HG03045 (cell line): Measurements from ENCODE around the gene CDH11.

Experiments used
- ATAC-seq: cut with Tn5 transposase; IDR thresholded peaks from one replicate; pipeline ENCODE4 v1.9.1; 2021; ENCODE audit warnings: mild to moderate bottlenecking, moderate library complexity; ENCODE audit not compliant: unreplicated experiment

The CDH11 gene, protein sequence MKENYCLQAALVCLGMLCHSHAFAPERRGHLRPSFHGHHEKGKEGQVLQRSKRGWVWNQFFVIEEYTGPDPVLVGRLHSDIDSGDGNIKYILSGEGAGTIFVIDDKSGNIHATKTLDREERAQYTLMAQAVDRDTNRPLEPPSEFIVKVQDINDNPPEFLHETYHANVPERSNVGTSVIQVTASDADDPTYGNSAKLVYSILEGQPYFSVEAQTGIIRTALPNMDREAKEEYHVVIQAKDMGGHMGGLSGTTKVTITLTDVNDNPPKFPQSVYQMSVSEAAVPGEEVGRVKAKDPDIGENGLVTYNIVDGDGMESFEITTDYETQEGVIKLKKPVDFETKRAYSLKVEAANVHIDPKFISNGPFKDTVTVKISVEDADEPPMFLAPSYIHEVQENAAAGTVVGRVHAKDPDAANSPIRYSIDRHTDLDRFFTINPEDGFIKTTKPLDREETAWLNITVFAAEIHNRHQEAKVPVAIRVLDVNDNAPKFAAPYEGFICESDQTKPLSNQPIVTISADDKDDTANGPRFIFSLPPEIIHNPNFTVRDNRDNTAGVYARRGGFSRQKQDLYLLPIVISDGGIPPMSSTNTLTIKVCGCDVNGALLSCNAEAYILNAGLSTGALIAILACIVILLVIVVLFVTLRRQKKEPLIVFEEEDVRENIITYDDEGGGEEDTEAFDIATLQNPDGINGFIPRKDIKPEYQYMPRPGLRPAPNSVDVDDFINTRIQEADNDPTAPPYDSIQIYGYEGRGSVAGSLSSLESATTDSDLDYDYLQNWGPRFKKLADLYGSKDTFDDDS

DNA sequence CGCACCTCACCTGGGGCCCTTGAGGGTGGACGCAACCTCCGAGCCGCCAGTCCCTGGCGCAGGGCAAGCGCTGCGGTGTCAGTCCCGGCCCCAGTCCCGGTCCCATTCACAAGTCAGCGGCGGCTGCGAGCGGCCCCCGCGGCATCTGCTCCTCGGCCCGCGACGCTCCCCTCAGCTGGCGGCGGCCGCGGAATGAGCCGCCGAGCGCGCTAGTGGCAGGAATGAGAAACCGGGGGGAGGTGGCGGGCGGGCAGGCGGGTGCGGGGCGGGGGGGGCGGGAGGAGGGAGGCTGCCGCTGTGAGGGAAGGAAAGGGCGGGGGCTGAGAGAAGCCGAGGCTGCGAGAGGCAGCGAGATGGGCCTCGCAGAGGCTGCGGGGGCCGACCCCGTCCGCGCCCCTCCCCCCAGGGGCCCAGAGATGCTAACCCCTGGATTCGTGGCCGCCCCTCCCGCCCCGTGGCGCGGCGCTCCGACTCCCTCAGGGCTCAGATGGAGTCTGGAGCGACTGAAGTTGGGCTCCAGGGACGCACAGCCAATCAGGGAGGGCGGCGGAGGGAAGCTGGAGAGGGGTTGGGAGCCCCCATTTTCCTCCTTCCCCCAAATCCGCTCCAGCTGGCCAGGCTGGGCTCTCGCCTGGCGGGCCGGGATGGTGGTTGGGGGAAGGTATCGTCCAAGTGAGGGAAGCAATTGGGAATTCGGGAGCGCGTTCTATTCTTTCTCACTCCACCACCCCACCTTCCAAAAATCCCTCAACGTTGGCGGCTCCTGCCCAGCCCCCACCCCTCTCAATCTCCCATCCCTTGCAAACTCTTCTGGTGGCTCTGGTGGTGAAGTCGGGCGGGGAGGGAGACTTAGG lies at the start of gene CDH11:
CDH11 (minus strand) TSS at position 194 of the 854 bp plus-strand sequence. CDS start 117,194 bp downstream, outside the sequence.
- ATAC-seq = no peak

DNA sequence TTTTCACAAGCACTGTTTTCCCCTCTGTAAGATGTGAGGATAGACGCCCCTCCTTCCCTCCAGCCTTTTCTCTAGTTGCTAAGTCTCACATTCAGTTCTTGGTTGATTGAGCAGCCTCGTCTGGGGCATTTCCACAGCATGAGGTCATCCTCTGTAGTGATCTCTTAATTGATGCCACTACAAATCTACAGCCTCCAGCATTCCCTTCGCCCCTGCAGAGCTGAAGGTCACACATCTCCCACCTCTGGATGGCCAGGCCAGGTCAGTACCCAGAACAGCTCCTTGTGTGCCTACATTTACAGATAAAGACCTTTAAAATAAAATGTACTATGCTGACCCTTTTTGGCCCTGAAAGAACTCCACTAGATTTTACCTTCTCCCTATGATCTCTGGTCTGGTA lies 32.5 kb upstream of the CDH11 start:
- ATAC-seq = no peak

DNA sequence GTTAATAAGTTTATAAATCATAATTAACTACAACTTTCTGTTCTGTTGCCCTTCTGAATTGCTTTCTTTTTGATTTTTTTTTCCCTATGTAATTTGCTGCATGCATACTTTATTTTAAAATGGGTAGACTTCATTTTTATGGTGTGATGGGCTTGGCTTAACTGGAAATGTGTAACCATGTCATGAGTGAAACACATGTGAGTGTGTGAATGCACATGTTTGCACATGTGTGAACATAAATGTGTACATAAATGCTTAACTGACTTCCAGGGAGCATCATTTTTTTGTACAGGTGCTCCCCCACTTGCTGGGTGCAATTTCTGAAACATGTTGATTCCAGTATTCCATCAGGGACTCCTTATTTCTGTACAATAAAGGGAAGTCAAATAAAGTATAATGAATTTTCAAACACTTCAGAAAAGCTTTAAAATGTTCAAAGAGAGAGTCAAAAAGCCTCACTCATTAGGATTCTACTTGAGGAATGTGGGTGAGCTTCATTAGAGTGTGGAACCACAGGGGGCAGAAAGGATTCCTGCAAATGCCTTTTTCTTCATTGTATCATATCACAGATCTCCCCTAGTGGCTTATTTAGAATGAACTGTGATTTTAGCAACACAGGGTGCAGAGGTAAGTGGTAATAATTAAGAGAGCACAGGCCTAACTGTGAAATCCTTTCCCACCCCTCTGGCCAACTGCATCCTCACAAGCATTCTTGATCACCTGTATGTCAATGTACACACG lies 31.7 kb upstream of the CDH11 start:
- ATAC-seq = no peak

DNA sequence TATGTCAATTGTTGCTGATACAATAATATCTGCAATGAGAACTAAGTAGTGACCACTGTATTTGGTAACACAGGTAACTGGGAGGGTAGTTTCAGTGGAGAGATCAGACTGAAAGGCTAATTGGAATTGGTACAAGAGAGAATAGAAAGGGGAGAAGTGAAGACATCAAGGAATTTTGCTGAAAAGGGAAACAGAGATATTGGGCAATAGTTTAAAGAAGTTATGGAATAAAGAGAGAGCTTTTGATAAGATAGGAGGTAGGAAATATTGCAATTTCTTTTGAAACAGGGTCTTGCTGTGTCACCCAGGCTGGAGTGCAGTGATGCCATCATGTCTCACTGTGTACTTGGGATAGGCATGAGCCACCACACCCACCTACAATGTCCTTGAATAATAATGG lies 26.9 kb upstream of the CDH11 start:
- ATAC-seq = no peak

DNA sequence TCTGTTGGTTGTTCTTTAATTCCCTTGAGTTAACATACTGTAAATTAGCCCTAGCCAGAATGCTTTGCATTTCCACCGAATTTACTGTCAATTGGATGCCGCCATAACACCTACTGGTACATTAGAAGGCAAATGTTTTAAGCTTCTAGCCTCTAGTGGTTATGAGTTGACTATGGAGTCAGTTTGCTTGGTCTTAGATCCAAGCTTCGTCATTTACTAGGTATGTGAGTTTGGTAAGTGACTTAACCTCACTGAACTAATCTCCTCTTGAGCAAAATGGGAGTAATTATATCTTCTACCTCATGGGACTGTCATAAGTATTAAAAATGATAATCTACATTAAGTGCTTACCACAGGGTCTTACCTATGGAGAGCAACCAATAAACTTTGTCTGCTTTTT lies 20.4 kb upstream of the CDH11 start:
- ATAC-seq = no peak

DNA sequence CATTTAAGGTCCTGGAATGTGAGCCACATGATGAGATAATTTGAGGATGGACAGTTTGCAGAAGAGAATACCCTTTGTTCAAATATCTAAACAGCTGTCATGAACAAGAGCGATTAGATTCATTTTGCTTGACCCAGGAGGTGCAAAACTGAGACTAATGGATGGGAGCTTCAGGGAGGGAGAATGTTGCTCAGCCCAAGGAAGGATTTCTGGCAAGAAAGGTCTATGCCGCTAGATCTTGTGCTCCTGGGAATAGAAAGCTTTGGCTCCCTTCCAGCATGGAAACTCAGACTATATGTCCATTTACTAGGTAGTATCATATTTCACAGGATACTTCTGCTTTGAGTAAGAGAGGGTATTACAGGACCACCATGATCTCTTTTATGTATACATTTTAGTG lies 14.8 kb upstream of the CDH11 start:
- ATAC-seq = no peak

DNA sequence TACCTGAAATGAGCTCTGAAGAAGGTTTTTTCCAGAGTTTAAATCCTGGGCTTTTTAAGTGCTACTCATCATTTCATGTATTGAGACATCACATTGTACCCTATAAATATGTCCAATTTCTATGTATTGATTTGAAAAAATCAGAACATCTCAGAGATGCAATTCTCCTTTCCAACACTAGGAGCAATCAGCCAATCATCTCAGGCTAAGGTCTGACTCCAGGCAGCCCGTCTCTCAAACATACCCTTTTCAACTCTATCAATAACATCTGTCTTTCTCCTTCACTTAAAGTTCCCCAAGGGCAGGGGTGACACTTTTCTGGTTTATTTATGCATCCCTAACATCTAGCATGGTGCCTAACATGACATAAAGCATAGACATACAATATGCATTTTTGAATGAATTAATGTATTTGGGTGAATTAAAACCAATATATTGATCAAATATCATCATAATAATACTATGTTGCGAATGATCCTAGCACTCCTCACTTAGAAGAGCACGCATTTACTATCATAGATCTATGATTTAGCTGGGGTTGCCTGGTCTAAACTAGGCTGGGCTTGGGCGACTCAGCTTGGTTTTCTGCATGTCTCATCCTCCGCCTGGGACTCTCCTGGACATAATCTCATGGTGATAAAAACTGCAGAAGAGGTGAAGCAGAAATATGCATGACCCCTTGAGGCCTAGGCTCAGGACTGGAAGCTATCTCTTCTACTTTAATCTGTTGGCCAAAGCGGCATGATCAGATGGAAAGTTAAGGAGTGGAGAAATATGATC lies 5.2 kb upstream of the CDH11 start:
- ATAC-seq = no peak

DNA sequence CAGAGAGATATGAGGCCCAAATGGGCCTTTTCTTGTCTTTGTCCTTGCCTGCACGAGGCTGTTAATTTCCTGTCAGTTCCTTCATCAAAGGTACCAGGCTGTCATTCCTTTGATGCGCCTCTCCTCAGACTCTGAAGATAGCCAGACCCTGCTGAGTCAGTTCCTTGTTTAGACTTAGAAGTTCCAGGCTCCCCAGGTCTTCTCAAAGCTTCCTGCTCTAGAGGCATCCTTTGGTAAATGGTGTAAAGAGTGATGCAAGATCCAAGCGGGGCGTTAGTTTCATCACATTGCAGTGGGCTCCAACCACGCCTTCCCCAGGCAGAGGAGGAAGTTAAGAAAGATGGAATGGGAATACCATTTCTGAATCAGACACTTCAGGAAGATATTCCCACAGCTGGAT lies 4.0 kb upstream of the CDH11 start:
- ATAC-seq = no peak

DNA sequence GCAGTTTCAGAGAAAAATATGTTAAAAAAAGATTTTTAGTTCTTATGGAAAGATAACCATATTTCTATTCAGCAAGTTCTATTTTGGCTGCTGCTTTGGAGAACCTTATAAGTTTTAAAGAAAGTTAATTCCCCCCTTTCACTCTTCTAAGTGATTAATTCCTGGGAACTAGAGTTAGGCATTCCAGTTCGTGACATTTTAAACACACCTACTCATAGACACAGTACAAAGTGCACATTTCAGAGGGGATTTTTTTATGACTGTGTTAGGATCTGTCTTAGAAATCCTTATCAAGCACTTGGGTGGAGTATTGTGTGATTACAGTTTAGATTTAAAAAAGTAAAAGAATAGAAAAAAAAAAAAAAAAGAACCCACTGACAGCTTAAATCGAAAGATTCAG lies 3.5 kb upstream of the CDH11 start:
- no peak for ATAC-seq

DNA sequence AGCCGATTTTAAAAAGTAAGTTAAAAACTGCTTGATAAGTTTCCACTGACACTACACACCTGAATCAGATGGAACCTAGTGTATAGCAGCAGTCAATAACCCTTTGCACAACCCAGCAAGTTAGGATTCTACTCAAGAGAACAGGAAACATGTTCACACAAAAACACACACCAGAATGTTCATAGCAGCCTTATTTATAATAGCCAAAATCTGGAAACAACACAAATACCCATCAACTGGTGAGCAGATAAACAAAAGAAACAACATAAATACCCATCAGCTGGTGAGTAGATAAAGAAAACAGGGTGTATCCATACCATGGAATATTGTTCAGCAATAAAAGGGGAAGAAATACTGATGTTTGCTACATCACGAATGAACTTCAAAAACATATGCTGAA lies 2.7 kb upstream of the CDH11 start:
- no peak for ATAC-seq

DNA sequence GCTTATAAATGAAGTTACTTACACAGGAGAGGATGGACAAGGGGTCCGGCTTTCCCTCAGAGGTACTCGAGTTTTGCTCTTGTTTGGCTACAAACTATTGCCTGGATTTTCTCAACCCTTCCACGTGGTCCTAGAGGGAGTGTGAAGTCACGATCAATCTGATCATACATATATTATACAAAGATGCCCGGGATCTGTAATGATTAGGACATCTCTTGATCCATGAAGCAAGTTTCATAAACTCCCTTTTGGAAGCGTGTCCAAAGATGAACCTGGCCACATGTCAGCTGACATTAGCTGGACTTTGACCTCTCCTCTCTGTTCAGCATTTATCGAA lies 2.3 kb upstream of the CDH11 start:
- ATAC-seq = no peak

DNA sequence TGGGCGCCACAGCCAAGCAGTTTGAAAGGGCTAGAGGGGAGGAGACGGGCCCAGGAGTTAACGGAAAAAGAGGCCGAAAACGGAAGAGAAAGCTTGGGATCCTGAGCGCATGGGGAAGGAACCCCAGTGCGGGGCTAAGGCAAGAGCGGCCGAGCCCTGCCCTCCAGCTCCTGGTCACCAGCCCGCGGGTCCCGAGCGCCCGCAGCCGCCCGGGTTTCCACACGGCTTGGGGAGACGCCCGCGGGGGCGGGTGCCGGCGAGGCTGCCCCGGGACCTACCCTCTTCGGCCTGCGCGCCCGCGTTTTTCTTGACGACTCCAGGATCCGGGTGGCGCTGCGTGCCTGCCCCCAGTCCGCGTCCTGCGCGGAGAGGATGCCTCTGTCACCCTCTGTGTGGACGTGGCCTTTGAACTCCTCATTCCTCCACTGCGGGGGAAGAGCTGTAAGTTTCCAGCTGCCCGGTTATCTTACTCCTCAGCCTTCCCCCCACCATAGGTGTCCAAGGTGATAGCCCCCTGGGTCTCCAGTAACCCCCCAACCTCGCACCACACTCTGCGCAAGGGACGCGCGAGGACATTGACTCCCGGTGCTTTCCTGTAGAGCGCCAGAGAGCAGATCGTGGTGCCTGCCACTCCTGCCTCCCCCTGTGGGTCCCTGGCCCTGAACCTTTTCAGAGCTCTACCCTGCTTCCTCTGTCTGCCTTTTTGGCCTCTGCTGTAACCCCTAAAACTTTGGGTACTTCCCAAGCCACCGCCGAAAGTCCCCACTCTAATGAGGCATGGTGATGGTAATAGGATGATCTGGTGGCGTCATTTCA lies 1.7 kb upstream of the CDH11 start:
- ATAC-seq = no peak

DNA sequence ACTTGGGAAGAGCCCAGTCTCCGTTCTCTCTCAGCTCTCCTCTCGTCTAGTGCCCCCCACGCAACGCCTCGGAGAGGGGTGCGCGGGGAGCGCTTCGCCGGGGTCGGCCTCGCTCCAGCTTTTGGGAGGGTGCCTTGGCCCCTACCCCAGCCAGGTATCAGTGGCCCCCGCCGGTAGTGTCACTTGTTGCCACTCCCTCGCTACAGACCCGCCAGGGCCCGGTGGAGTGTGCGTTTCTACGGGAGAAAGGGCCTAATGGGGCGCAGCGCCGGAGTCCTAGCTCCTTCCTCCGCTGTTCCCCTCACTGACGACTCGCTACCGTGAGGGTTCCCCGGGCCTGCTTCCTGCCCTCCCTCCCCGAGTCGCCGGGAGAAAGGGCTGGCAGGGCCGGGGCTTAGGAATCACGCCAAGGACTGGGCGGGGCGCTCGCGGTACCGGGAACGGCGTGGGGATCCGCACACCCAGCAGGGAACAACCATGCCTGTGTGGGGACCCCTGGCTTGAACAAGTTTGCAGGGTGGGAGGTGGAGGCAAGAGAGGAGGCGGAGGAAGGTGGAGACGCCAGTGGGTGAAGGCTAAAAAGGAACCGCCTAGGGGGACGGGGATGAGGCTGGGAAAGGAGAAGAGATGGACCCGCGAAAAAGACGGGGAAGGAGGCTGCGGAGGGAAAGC lies 997 bp upstream of the CDH11 start:
- ATAC-seq = no peak

DNA sequence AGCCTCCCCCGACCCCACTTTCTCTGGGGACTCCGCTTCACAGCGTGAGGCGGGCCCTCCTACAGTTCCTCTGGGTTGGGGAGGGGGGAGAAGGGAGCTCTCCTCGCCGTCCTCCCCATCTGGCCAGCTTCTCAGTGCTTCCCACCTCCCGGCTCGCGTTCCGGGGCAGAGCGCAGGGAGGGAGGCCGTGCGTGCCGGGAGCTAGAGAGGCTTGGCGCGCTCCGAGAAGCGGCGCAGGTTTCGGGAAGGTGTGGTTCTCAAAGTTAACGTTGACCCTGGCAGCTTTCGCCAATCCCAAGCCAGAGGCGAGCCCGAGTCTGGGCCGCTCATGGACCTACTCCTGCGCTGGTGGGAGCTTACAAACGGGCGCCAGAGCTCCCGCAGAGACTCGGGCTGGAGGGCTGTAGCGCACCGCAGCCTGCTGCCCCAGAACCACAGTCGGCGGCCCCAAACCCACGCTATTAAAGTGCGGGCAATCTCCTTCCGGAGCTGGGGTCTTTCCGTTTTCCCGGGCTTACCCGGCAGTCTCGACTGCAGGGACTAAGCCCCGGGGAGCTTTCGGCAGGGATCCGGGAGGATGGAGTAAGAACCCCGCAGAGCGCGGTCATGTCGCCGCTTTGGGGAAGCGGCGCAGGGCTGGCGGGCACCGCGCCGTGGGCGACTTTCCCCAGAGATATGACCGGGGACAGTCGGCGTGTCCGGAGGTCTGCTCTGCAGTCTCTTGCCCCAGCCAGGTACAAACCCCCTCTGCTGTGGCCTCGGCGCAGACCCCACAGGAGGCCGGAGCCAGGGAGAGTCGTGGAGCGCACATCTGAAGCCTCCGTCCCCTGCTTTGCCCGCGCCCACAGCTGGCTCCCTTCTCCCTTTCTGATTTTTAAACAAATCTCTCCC lies 787 bp downstream of the CDH11 start:
- no peak for ATAC-seq

DNA sequence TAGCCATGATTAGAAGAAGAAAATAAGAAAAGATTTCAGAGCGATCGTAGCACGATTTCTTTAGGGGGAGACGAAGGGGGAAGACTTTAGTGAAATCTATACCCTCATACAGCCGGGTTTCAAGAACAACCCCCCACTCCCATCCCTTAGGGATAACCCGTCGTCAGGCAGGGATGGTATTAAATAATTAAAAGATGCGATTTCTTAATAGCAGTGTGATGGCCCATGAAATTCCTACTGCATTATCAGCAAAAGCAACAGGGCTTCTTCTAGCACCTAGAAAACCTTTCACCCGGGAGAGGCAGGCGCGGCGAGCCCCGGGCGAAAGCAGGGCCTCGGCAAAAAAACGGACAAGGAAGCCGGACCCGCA lies 1.4 kb downstream of the CDH11 start:
- no peak for ATAC-seq

DNA sequence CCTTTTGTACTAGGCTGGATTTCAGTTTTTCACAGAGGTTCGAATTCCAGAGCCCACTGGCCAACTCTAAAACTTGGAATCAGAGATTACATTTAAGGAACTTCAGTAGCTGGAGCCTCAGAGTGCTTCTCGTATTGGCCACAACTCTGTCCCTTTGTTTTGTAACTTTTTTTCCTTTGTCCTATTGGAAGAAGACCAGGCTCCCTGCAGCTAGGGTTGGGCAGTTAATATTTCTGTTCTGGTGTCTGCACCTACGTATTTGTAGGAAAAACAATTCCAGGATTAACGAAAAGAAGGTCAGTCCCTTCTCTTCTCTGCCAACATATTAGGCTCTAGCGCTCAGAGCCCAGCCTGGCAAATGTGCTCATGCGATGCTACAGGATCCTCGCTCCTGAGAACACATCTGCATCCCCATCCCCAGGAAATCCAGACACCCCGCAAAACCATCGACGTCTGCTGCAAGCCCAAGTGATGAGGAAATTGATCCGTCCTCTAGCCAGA lies 1.9 kb downstream of the CDH11 start:
- no peak for ATAC-seq

DNA sequence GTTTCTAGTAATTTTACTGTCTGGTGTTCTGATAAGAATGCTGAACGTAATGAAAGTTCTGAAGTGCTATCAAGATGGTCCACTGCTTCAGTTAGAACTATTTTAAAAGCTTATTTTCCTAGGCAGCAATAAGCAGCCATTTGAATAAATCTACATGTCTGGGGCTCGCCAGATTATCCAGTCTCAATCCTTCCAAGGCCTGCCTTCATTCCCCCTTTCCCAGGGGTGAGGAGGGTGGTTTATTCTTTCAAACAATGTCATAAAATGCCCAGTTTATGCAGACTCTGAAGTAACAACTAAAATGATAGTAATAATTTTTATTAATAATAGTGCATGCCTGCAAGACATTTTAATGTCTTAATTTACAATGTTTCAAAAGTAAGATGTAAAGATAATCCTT lies 2.4 kb downstream of the CDH11 start:
- no peak for ATAC-seq

DNA sequence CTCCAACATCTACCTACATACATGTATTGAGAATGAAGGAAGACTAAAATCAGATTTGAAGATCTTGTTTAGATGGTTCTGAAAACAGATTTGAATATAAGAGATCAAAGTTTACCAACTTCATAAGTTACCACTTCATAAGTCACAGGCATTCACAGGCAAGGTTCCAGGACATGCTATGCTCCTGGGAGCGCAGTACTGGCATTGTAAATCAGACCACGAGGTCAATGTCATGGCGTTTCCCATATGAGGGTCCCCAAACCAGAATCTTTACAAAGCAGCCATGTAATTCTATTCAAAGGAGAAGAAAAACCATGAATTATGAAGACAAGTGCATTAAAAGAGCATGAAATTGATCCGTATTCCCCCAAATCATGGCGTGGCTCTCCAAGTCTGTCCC lies 3.0 kb downstream of the CDH11 start:
- no peak for ATAC-seq
